NCI-H2029 treated with DMSO at 0.1 percent for 48 hours (cell line): ENCODE measurements around the gene KMT2C.
"Not testable (repeated sequence)": the region's sequence is repeated elsewhere in the genome, so short reads cannot be mapped to it uniquely, and the experiment has no call there.

ENCODE experiments used
- DNase-seq: peaks from one replicate; lab custom pipeline; 2025; lab: John Stamatoyannopoulos, UW

The KMT2C gene

GRCh38 chr7:152435384-152436110 is at the start of gene KMT2C:
Gene KMT2C, minus strand, starts transcription at chr7:152436003. Its CDS starts 217 bp downstream, at chr7:152435786.
- no peak for DNase-seq

GRCh38 chr7:152481082-152481481 is 45.3 kb upstream of the KMT2C start:
- no peak for DNase-seq

GRCh38 chr7:152480664-152481063 is 44.9 kb upstream of the KMT2C start:
- DNase-seq: no peak

GRCh38 chr7:152479595-152479994 is 43.8 kb upstream of the KMT2C start:
- DNase-seq: no peak

- no peak for DNase-seq
Measured at GRCh38 chr7:152478140-152478539, 42.3 kb upstream of the KMT2C start.

GRCh38 chr7:152477079-152477478 is 41.3 kb upstream of the KMT2C start:
- DNase-seq: no peak

GRCh38 chr7:152476551-152476950 is 40.7 kb upstream of the KMT2C start:
- no peak for DNase-seq

GRCh38 chr7:152471023-152471620 is 35.3 kb upstream of the KMT2C start:
- not testable (repeated sequence) for DNase-seq

- DNase-seq: not testable (repeated sequence)
Measured at GRCh38 chr7:152470251-152471022, 34.6 kb upstream of the KMT2C start.

- not testable (repeated sequence) for DNase-seq
Measured at GRCh38 chr7:152469576-152469975, 33.8 kb upstream of the KMT2C start.

- no peak for DNase-seq
Measured at GRCh38 chr7:152467225-152467624, 31.4 kb upstream of the KMT2C start.

GRCh38 chr7:152465119-152465387 is 29.2 kb upstream of the KMT2C start:
- DNase-seq: no peak

- DNase-seq: no peak
Measured at GRCh38 chr7:152464312-152465118, 28.7 kb upstream of the KMT2C start.

- peak; percentile 97 for DNase-seq
Measured at GRCh38 chr7:152463709-152464311, 28.0 kb upstream of the KMT2C start.

GRCh38 chr7:152462995-152463708 is 27.3 kb upstream of the KMT2C start:
- DNase-seq: peak; percentile 97

GRCh38 chr7:152459724-152460251 is 24.0 kb upstream of the KMT2C start:
- DNase-seq: peak; percentile 68

GRCh38 chr7:152451356-152451755 is 15.6 kb upstream of the KMT2C start:
- DNase-seq: no peak

GRCh38 chr7:152445386-152446008 is 9.7 kb upstream of the KMT2C start:
- DNase-seq: not testable (repeated sequence)

- no peak for DNase-seq
Measured at GRCh38 chr7:152443586-152443985, 7.8 kb upstream of the KMT2C start.

GRCh38 chr7:152442330-152442835 is 6.6 kb upstream of the KMT2C start:
- no peak for DNase-seq
